ENCODE results near the gene SMOC2. TPM values are rescaled to one million over a fixed set of nuclear protein-coding genes. Genes with fewer than 3 reads are reported as not detected.

Gene SMOC2
- total and polyA plus RNA-seq, 2 of the 13 experiments (the other 11 are each of a cell fraction or from before 2014, with no cell fraction given), result not detected

DNA sequence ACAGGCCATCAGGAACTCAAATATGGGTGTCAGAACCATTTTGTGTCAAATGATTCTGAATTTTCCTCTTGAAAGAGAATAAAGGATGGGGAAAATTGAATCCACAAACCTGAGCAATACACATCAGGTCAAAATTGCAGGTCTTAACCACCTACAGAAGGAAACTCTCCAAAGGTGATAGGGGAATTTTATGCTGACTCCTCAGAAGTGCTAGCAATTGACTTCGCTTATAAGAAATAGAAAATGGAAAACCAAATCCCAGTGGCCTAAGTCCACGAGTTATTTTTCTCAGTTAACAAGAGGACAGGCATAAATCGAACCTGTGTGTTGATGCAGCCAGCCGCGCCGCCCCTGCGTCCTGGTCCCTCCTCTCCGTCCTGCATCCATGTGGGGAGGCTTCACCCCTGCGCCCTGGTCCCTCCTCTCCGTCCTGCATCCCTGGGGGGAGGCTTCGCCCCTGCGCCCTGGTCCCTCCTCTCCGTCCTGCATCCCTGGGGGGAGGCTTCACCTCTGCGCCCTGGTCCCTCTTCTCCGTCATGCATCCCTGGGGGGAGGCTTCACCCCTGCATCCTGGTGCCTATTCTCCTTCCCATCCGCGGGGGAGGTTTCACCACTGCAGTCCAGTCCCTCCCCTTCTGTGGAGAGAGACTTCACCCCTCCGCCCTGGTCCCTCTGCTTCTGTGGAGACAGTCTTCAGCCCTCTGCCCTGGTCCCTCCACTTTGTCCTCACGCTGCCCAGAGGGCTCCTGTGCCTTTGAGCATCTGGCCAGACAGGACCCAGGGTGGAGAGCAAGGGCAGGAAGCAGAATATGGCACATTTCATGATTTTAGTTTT lies 230.3 kb downstream of the SMOC2 start:
- ATAC-seq (no peak), DNase-seq (ENCODE audit: low spot score) (no peak), FAIRE-seq (no peak)
- H3K4me1 ChIP-seq (ENCODE audit: insufficient read depth, low read length), result no peaks in the 10 kb centered on the region
- in situ Hi-C loops (cut with HindIII; ENCODE audit: extremely low pct_ligation_motif_present, low pct_unique_long_range_greater_than_20kb), result no loop called here
- peaks cover 7 to 44% of the 10 kb centered on the region in 2 experiments; a peak in 3 of 5 replicates for H3K27me3 ChIP-seq (ENCODE audit: control insufficient read depth in 1 of 2, insufficient read depth in 2 of 2, low read length in 2 of 2)
- ChIA-PET CTCF (ENCODE audit: low intra/inter-chr PET ratio, low total read pairs) (no interaction called here), POLR2A (no interaction called here)
- H2AFZ ChIP-seq (ENCODE audit: low read length), result no peak overlapping the region
- no peaks in the 10 kb centered on the region for H4K20me1 ChIP-seq (ENCODE audit: insufficient read depth, low read length)
- BruUV-seq (replicated peaks), result no TSS peak
- no peak overlapping the region for H3K4me2 ChIP-seq (ENCODE audit: low read depth, low read length)
- TF ChIP-seq KDM1A (CRISPR knock-in tag; IDR thresholded peaks at IDR 0.05) (no peak), NFIB (CRISPR knock-in tag; IDR thresholded peaks at IDR 0.05; ENCODE audit: borderline replicate concordance) (no peak), MAFF (IDR thresholded peaks at IDR 0.05; ENCODE audit: low read depth, low read length) (peak; percentile 71), ZNF501 (CRISPR knock-in tag; IDR thresholded peaks at IDR 0.05) (no peak), MAFK (conservative IDR thresholded peaks at IDR 0.05 in 1 of 2, IDR thresholded peaks at IDR 0.05 in 1 of 2; ENCODE audit: low read length in 2 of 2) (peak; percentile 75 to 84), ATRX (CRISPR knock-in tag; IDR thresholded peaks at IDR 0.05; ENCODE audit: borderline replicate concordance) (no peak), MZF1 (CRISPR knock-in tag; IDR thresholded peaks at IDR 0.05; ENCODE audit: borderline replicate concordance) (no peak), DPF2 (CRISPR knock-in tag; IDR thresholded peaks at IDR 0.05; ENCODE audit: borderline replicate concordance, low read depth) (no peak)
- TF ChIP-seq, protein P1, sequence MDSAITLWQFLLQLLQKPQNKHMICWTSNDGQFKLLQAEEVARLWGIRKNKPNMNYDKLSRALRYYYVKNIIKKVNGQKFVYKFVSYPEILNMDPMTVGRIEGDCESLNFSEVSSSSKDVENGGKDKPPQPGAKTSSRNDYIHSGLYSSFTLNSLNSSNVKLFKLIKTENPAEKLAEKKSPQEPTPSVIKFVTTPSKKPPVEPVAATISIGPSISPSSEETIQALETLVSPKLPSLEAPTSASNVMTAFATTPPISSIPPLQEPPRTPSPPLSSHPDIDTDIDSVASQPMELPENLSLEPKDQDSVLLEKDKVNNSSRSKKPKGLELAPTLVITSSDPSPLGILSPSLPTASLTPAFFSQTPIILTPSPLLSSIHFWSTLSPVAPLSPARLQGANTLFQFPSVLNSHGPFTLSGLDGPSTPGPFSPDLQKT (CRISPR knock-in tag; IDR thresholded peaks at IDR 0.05; ENCODE audit: borderline replicate concordance), result no peak
- TF ChIP-seq, protein P2, sequence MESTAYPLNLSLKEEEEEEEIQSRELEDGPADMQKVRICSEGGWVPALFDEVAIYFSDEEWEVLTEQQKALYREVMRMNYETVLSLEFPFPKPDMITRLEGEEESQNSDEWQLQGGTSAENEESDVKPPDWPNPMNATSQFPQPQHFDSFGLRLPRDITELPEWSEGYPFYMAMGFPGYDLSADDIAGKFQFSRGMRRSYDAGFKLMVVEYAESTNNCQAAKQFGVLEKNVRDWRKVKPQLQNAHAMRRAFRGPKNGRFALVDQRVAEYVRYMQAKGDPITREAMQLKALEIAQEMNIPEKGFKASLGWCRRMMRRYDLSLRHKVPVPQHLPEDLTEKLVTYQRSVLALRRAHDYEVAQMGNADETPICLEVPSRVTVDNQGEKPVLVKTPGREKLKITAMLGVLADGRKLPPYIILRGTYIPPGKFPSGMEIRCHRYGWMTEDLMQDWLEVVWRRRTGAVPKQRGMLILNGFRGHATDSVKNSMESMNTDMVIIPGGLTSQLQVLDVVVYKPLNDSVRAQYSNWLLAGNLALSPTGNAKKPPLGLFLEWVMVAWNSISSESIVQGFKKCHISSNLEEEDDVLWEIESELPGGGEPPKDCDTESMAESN (CRISPR knock-in tag; conservative IDR thresholded peaks at IDR 0.05), result no peak
- H3K4me3 ChIP-seq (replicated peaks in 1 of 3; ENCODE audit: insufficient read depth in 1 of 3, low read depth in 2 of 3, low read length in 3 of 3), result no peak overlapping the region
- H3K79me2 ChIP-seq (ENCODE audit: insufficient read depth, low read length), result no peaks in the 10 kb centered on the region
- H3K9me3 ChIP-seq (ENCODE audit: low read length), result no peaks in the 10 kb centered on the region
- 25% methylated on average over 19 of the region's 19 CpGs for WGBS (ENCODE audit: low lambda C conversion rate)
- H3K9ac ChIP-seq (ENCODE audit: insufficient read depth, low read depth, low read length), result no peak overlapping the region
- H3K27ac ChIP-seq (ENCODE audit: extremely low read length, insufficient read depth, low read length), result no peak overlapping the region
- no peaks in the 10 kb centered on the region for H3K36me3 ChIP-seq (replicated peaks in 1 of 2; ENCODE audit: control insufficient read depth in 1 of 2, insufficient read depth in 2 of 2, low read length in 2 of 2)
- intact Hi-C loops (cut with micrococcal nuclease; ENCODE audit: unreplicated experiment), result no loop called here

Data from HepG2 (cell line).